Caco-2 (cell line): ENCODE data around the gene MTHFSD. TPM values are rescaled to one million over a fixed set of nuclear protein-coding genes. Genes with fewer than 3 reads are reported as not detected.

Experiments
- BruUV-seq: library from RNA; stranded (reverse); fragments of 400-500 nt; replicated peaks from 2 replicates; lab custom pipeline; 2021; lab: Mats Ljungman, UMichigan
- CTCF ChIA-PET: fragments of 300-600 bp; sonication (Branson Sonifier 250); formaldehyde crosslinking; loops from one replicate; lab custom pipeline; 2022; ENCODE audit warnings: antibody characterized with exemption; lab: Charles Lee
- POLR2A ChIA-PET: fragments of 300-600 bp; sonication (Branson Sonifier 250); formaldehyde crosslinking; loops from one replicate; lab custom pipeline; 2022; ENCODE audit warnings: antibody characterized with exemption; lab: Charles Lee
- DNase-seq, 2 experiments: peaks; one replicate each; pipeline versions ENCODE4 v3.0.0 to v3.0.0-alpha.2; 2020 to 2022
- H3K27me3 ChIP-seq: replicated peaks from 2 replicates; pipeline ENCODE4 v1.6.0; 2011; ENCODE audit warnings: low read length; ENCODE audit not compliant: control insufficient read depth, insufficient read depth
- H3K36me3 ChIP-seq: 2 replicates; pipeline ENCODE4 v1.5.1; 2011; ENCODE audit warnings: low read length; ENCODE audit not compliant: control insufficient read depth, insufficient read depth
- H3K4me1 ChIP-seq: fragments of 250-450 bp; sonication (Bioruptor Pico); 2 replicates; pipeline ENCODE4 v1.5.1; 2020; ENCODE audit warnings: mild to moderate bottlenecking
- H3K4me3 ChIP-seq: 2 replicates; pipeline ENCODE4 v1.5.1; 2011; ENCODE audit warnings: low read depth, mild to moderate bottlenecking, control low read depth, low read length
- H3K9me3 ChIP-seq: fragments of 250-450 bp; sonication (Bioruptor Pico); 2 replicates; pipeline ENCODE4 v1.5.1; 2020; ENCODE audit warnings: mild to moderate bottlenecking, moderate library complexity
- H3K27ac Mint-ChIP-seq: one replicate; pipeline ENCODE4 v1.8.0; 2022; ENCODE audit warnings: mixed read lengths; ENCODE audit not compliant: unreplicated experiment
- H3K27me3 Mint-ChIP-seq: one replicate; pipeline ENCODE4 v1.8.0; 2022; ENCODE audit warnings: mixed read lengths; ENCODE audit not compliant: insufficient read depth, unreplicated experiment
- H3K36me3 Mint-ChIP-seq: one replicate; pipeline ENCODE4 v1.8.0; 2022; ENCODE audit warnings: mild to moderate bottlenecking, mixed read lengths; ENCODE audit not compliant: insufficient read depth, unreplicated experiment
- H3K4me1 Mint-ChIP-seq: one replicate; pipeline ENCODE4 v1.8.0; 2022; ENCODE audit warnings: low read depth, mixed read lengths; ENCODE audit not compliant: unreplicated experiment
- H3K4me3 Mint-ChIP-seq: one replicate; pipeline ENCODE4 v1.8.0; 2022; ENCODE audit warnings: mild to moderate bottlenecking, moderate library complexity, mixed read lengths; ENCODE audit not compliant: unreplicated experiment
- H3K9me3 Mint-ChIP-seq: one replicate; pipeline ENCODE4 v1.8.0; 2022; ENCODE audit warnings: mixed read lengths; ENCODE audit not compliant: unreplicated experiment
- intact Hi-C: fragments of 100-400 bp; cut with micrococcal nuclease; formaldehyde crosslinking; loops from one replicate; pipeline ENCODE4 v1.10.0; 2022; ENCODE audit not compliant: unreplicated experiment
- total RNA-seq: library from RNA; stranded (reverse); gene quantifications from 2 replicates; pipeline ENCODE4 v1.2.3, GENCODE V29; 2022
- TF ChIP-seq, protein P1 (sequence below), 2 experiments: fragments of 200-600 bp in 1 of 2; IDR thresholded peaks; 1 replicate in 1 of 2; 2 replicates in 1 of 2; pipeline versions ENCODE4 v1.5.1 to v1.8.0; 2011 to 2022; ENCODE audit warnings: antibody characterized with exemption in 1 of 2, control low read depth in 1 of 2, inconsistent platforms in 1 of 2, low read depth in 1 of 2, low read length in 1 of 2, mild to moderate bottlenecking in 1 of 2, moderate library complexity in 1 of 2; ENCODE audit not compliant: insufficient read depth in 1 of 2, severe bottlenecking in 1 of 2, unreplicated experiment in 1 of 2

Gene MTHFSD
- total RNA-seq, 1 experiment from 2014 or later = 33.0 TPM

DNA sequence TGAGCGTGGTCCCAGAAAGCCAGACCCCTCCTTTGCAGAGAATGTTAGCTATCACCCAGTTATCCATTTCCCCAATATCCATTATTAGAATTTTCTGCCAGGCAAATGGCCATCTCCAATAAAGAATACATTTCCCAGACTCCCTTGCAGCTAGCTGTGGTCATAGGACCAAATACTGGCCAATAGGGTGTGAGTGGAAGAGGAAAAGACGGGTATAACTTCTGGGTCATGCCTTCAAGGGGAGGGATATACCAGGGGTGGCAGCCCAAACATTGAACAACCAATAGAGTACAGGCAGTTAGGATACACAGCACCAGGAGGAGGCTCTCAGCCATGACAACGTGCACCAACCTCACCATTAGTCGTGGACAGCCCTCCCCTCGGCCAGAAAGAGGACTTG, 70.8 kb downstream of the MTHFSD start:
- no peaks in the 10 kb centered on the region for H3K4me1 ChIP-seq
- no peaks in the 10 kb centered on the region for H3K36me3 ChIP-seq
- no peak overlapping the region for H3K4me3 ChIP-seq
- no peak overlapping the region for H3K27ac Mint-ChIP-seq
- no peaks in the 10 kb centered on the region for H3K4me1 Mint-ChIP-seq
- CTCF ChIA-PET = no interaction called here
- H3K9me3 ChIP-seq = peaks cover 12% of the 10 kb centered on the region
- TF ChIP-seq, protein P1, sequence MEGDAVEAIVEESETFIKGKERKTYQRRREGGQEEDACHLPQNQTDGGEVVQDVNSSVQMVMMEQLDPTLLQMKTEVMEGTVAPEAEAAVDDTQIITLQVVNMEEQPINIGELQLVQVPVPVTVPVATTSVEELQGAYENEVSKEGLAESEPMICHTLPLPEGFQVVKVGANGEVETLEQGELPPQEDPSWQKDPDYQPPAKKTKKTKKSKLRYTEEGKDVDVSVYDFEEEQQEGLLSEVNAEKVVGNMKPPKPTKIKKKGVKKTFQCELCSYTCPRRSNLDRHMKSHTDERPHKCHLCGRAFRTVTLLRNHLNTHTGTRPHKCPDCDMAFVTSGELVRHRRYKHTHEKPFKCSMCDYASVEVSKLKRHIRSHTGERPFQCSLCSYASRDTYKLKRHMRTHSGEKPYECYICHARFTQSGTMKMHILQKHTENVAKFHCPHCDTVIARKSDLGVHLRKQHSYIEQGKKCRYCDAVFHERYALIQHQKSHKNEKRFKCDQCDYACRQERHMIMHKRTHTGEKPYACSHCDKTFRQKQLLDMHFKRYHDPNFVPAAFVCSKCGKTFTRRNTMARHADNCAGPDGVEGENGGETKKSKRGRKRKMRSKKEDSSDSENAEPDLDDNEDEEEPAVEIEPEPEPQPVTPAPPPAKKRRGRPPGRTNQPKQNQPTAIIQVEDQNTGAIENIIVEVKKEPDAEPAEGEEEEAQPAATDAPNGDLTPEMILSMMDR (IDR thresholded peaks at IDR 0.05; ENCODE audit: insufficient read depth in 1 of 2, low read depth in 1 of 2, low read length in 1 of 2, severe bottlenecking in 1 of 2, unreplicated experiment in 1 of 2) = no peak
- no TSS peak for BruUV-seq
- no peak overlapping the region for H3K4me3 Mint-ChIP-seq
- no peak for DNase-seq
- intact Hi-C loops = no loop called here
- peaks cover 14% of the 10 kb centered on the region for H3K27me3 Mint-ChIP-seq
- H3K9me3 Mint-ChIP-seq = peaks cover 12% of the 10 kb centered on the region
- H3K36me3 Mint-ChIP-seq = no peaks in the 10 kb centered on the region
- POLR2A ChIA-PET = no interaction called here
- no peaks in the 10 kb centered on the region for H3K27me3 ChIP-seq

DNA sequence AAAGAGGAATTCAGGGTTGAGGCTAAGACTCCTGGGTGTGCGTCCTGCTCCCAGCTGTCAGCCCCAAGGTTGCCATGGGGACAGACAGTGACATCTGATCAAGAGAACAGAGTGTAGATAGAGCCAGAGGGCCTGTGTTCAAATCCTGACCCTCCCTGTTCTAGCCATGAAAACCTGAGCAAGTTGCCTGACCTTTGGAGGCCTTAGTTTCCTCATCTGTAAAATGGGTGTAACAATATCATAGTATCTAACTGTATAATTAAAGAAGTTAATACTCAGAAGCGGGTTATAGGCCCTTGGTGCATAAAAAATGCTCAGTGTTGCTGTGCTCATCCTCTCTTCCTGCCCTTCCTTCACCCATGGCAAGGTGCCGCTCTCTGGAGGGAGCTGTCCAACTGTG, 73.4 kb downstream of the MTHFSD start:
- BruUV-seq = no TSS peak
- Histone ChIP-seq H3K4me3 (no peak overlapping the region), H3K9me3 (peaks cover 12% of the 10 kb centered on the region), H3K4me1 (no peaks in the 10 kb centered on the region), H3K27me3 (0 out of 2 replicates have a peak, but pooled peaks cover 2% of the 10 kb centered on the region), H3K36me3 (no peaks in the 10 kb centered on the region)
- POLR2A ChIA-PET = no interaction called here
- TF ChIP-seq, protein P1 (IDR thresholded peaks at IDR 0.05; ENCODE audit: insufficient read depth in 1 of 2, low read depth in 1 of 2, low read length in 1 of 2, severe bottlenecking in 1 of 2, unreplicated experiment in 1 of 2) = no peak
- intact Hi-C loops = no loop called here
- DNase-seq = no peak
- no peak overlapping the region for H3K4me3 Mint-ChIP-seq
- H3K4me1 Mint-ChIP-seq = peaks cover 6% of the 10 kb centered on the region
- peaks cover 25% of the 10 kb centered on the region for H3K27me3 Mint-ChIP-seq
- no peaks in the 10 kb centered on the region for H3K36me3 Mint-ChIP-seq
- CTCF ChIA-PET = no interaction called here
- peaks cover 12% of the 10 kb centered on the region for H3K9me3 Mint-ChIP-seq
- H3K27ac Mint-ChIP-seq = no peak overlapping the region

DNA sequence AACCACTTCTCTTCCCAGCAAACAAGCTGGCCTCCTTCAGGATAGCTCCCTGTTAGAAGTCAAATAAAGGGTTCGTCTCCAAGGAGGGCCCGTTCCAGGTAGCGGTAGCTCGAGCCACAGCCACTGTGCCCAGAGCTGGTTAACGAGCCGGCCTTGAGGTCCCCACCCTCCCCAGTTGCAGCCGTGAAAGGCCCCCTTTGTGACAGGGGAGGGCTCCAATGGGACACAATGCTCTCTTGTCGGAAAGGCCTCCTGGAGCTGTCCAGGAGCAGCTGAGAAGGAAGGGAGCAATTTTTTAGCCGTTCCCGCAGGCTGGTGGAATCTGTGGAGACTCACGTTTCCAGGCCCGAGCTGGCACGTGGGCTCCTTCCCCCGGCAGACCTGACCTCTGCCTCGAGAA, 74.6 kb downstream of the MTHFSD start:
- TF ChIP-seq, protein P1 (IDR thresholded peaks at IDR 0.05; ENCODE audit: insufficient read depth in 1 of 2, low read depth in 1 of 2, low read length in 1 of 2, severe bottlenecking in 1 of 2, unreplicated experiment in 1 of 2) = no peak
- H3K27me3 ChIP-seq = 0 out of 2 replicates have a peak, but pooled peaks cover 2% of the 10 kb centered on the region
- H3K4me3 Mint-ChIP-seq = no peak overlapping the region
- H3K4me1 ChIP-seq = no peaks in the 10 kb centered on the region
- H3K4me1 Mint-ChIP-seq = peaks cover 6% of the 10 kb centered on the region
- DNase-seq = no peak
- peaks cover 23% of the 10 kb centered on the region for H3K27me3 Mint-ChIP-seq
- no peaks in the 10 kb centered on the region for H3K36me3 Mint-ChIP-seq
- peaks cover 12% of the 10 kb centered on the region for H3K9me3 ChIP-seq
- no peaks in the 10 kb centered on the region for H3K36me3 ChIP-seq
- peaks cover 12% of the 10 kb centered on the region for H3K9me3 Mint-ChIP-seq
- BruUV-seq = no TSS peak
- ChIA-PET CTCF (interaction anchor here (0.6 kb wide), 1 partner anchor 19 kb away, joined by 3 read pairs; no protein-coding TSS in a partner anchor), POLR2A (no interaction called here)
- H3K4me3 ChIP-seq = no peak overlapping the region
- intact Hi-C loops = no loop called here
- H3K27ac Mint-ChIP-seq = no peak overlapping the region

Other genes starting within 250 kb of the MTHFSD start
- 0.09 TPM in 1 of 2 replicates, not detected in the other for gene FOXF1, start 44.7 kb downstream of the MTHFSD start, total RNA-seq
- gene FOXC2, start 11.6 kb upstream of the MTHFSD start, total RNA-seq = not detected in 2 replicates
- gene FOXL1, start 23.3 kb upstream of the MTHFSD start, total RNA-seq = 0.11 TPM in 1 of 2 replicates, not detected in the other